ENCODE measurements around the gene CSMD2.

Gene CSMD2

DNA sequence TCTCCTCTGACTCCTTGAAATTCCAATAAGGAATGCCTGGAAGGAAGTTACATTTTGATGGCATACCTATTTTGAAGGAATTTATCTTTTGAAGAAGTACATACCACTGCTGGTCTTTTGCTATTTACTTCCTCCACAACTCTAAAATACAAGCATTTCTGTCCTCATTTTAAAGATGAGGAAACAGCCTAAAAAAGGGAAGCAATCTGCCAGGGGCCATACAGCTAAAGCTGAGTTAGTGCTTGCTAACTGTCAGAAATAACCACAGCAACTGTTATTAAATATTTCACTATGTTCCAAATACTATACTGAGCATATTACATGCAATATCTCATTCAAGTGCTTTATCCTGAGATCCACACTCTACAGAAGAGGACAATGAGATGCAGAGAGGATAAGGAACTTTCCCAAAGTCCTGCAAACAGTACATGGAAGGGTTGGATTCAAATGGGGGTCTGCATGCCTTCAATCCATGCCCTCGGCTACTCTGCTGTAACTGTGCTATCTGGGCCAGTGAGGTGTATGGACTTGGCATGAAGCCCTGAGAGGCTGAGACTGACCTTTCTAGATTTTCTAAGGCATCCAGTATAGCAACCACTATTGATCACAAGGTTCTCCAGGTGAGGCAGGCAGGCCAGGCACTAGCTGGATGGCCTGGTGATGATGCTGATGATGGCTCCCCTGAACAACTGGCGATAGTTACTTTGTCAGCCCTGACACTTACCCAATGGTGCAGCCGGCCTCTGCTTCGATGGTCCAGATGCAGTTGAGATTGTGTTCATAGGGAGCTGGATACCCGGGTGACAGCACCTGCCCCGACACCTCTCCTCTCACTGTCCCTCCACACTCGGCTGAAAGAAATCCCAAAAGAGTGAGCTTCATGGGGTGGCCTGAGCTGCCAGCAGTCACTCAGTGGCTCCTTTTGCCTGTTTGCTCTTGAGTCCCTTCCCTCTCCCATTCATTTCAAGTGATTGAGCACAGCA lies 472.5 kb downstream of the CSMD2 start:
- no peaks in the 10 kb centered on the region for H3K27me3 ChIP-seq (ENCODE audit: low read length)
- no peak overlapping the region for H3K4me2 ChIP-seq (ENCODE audit: low read depth, low read length, poor library complexity, severe bottlenecking)
- H3F3A ChIP-seq (ENCODE audit: insufficient read depth) = no peaks in the 10 kb centered on the region

DNA sequence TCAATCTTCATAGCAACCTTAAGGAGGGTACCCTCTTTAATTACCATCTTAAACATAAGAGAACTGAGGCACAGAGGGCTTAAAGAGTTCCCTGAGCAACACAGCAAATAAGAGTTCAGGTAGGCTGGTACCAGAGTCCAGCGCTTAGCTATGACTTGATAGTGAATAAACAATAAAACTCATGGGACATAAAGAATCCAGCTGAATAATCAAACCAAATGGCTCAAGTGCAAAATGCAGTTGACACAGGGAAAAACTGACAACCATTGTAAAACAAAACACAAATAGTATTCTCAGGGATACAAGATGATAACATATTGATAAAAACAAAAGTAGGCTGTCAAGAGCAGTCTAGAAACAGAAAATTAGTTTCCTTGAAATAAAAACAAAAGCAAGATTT lies 478.0 kb downstream of the CSMD2 start:
- Histone ChIP-seq H3K9me3 (ENCODE audit: insufficient read depth, low read length) (no peaks in the 10 kb centered on the region), H2AFZ (ENCODE audit: low read depth, low read length, severe bottlenecking) (no peak overlapping the region), H3K79me2 (ENCODE audit: insufficient read depth, low read length) (no peaks in the 10 kb centered on the region), H3K27me3 (ENCODE audit: low read length) (no peaks in the 10 kb centered on the region), H3K27ac (ENCODE audit: low read depth, low read length) (no peak overlapping the region), H3K36me3 (ENCODE audit: low read length) (no peaks in the 10 kb centered on the region), H3K4me3 (ENCODE audit: insufficient read depth, low read length, poor library complexity, severe bottlenecking) (no peak overlapping the region), H3K9me2 (replicated peaks; ENCODE audit: insufficient read depth, low read length) (no peaks in the 10 kb centered on the region), H3F3A (ENCODE audit: insufficient read depth) (no peaks in the 10 kb centered on the region), H4K20me1 (ENCODE audit: low read depth, low read length) (no peaks in the 10 kb centered on the region), H3K4me2 (ENCODE audit: low read depth, low read length, poor library complexity, severe bottlenecking) (no peak overlapping the region), H3K9ac (ENCODE audit: low read length) (no peak overlapping the region)
- TF ChIP-seq, protein P1, sequence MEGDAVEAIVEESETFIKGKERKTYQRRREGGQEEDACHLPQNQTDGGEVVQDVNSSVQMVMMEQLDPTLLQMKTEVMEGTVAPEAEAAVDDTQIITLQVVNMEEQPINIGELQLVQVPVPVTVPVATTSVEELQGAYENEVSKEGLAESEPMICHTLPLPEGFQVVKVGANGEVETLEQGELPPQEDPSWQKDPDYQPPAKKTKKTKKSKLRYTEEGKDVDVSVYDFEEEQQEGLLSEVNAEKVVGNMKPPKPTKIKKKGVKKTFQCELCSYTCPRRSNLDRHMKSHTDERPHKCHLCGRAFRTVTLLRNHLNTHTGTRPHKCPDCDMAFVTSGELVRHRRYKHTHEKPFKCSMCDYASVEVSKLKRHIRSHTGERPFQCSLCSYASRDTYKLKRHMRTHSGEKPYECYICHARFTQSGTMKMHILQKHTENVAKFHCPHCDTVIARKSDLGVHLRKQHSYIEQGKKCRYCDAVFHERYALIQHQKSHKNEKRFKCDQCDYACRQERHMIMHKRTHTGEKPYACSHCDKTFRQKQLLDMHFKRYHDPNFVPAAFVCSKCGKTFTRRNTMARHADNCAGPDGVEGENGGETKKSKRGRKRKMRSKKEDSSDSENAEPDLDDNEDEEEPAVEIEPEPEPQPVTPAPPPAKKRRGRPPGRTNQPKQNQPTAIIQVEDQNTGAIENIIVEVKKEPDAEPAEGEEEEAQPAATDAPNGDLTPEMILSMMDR (IDR thresholded peaks at IDR 0.05; ENCODE audit: insufficient read depth, low read length, poor library complexity, severe bottlenecking) = no peak
- TF ChIP-seq EZH2phosphoT487 (conservative IDR thresholded peaks at IDR 0.05; ENCODE audit: low read length) = no peak

More for the DNA sequence above, 472.5 kb downstream of the CSMD2 start:
- Histone ChIP-seq H2AFZ (ENCODE audit: low read depth, low read length, severe bottlenecking) (no peak overlapping the region), H3K4me3 (ENCODE audit: insufficient read depth, low read length, poor library complexity, severe bottlenecking) (no peak overlapping the region), H3K9me3 (ENCODE audit: insufficient read depth, low read length) (no peaks in the 10 kb centered on the region), H3K27ac (ENCODE audit: low read depth, low read length) (no peak overlapping the region), H3K9me2 (replicated peaks; ENCODE audit: insufficient read depth, low read length) (no peaks in the 10 kb centered on the region), H3K36me3 (ENCODE audit: low read length) (no peaks in the 10 kb centered on the region), H3K79me2 (ENCODE audit: insufficient read depth, low read length) (no peaks in the 10 kb centered on the region), H3K9ac (ENCODE audit: low read length) (no peak overlapping the region), H4K20me1 (ENCODE audit: low read depth, low read length) (no peaks in the 10 kb centered on the region)
- TF ChIP-seq EZH2phosphoT487 (conservative IDR thresholded peaks at IDR 0.05; ENCODE audit: low read length) = no peak
- TF ChIP-seq, protein P1 (IDR thresholded peaks at IDR 0.05; ENCODE audit: insufficient read depth, low read length, poor library complexity, severe bottlenecking) = no peak

DNA sequence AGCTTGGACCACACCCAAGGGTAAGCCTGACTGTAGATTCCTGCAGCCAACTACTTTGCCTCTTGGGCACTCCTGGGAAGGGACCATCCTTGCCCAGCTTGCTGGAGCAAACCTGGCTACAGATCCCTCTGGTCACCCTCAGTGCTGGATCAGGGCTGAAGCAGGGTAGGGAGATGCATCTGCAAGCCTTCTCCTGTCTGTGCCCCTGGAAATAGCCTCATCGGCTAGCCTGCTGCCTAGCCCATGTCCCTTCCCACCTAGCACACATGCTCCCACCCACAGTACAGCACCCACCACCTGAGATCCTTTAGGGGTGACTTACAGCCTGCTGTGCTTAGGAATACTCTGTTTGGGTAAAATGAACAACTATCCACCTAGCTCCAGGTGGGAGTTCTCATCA lies 478.5 kb downstream of the CSMD2 start:
- Histone ChIP-seq H3K9ac (ENCODE audit: low read length) (no peak overlapping the region), H3K27me3 (ENCODE audit: low read length) (no peaks in the 10 kb centered on the region), H3F3A (ENCODE audit: insufficient read depth) (no peaks in the 10 kb centered on the region), H3K9me3 (ENCODE audit: insufficient read depth, low read length) (no peaks in the 10 kb centered on the region), H3K27ac (ENCODE audit: low read depth, low read length) (no peak overlapping the region), H3K9me2 (replicated peaks; ENCODE audit: insufficient read depth, low read length) (no peaks in the 10 kb centered on the region), H3K4me2 (ENCODE audit: low read depth, low read length, poor library complexity, severe bottlenecking) (no peak overlapping the region), H2AFZ (ENCODE audit: low read depth, low read length, severe bottlenecking) (no peak overlapping the region), H4K20me1 (ENCODE audit: low read depth, low read length) (no peaks in the 10 kb centered on the region), H3K4me3 (ENCODE audit: insufficient read depth, low read length, poor library complexity, severe bottlenecking) (no peak overlapping the region), H3K79me2 (ENCODE audit: insufficient read depth, low read length) (no peaks in the 10 kb centered on the region), H3K36me3 (ENCODE audit: low read length) (no peaks in the 10 kb centered on the region)
- TF ChIP-seq, protein P1 (IDR thresholded peaks at IDR 0.05; ENCODE audit: insufficient read depth, low read length, poor library complexity, severe bottlenecking) = no peak
- no peak for TF ChIP-seq EZH2phosphoT487 (conservative IDR thresholded peaks at IDR 0.05; ENCODE audit: low read length)
